Left lung (tissue), 10 donors: ENCODE measurements around the gene CHAF1A. TPM values are rescaled to one million over a fixed set of nuclear protein-coding genes. Genes with fewer than 3 reads are reported as not detected.

Source experiments
- ATAC-seq: fragments of 200-7000 bp; cut with Tn5 transposase; one replicate; pipeline ENCODE4 v1.9.1; 2020; ENCODE audit warnings: moderate library complexity
- DNase-seq, 4 donors: peaks; one replicate each; pipeline ENCODE4 v3.0.0-alpha.2; 2013 to 2020
- H3K27ac ChIP-seq, 2 donors: fragments of 200-600 bp; sonication (generic) in 1 of 2; one replicate each; pipeline versions ENCODE4 v1.5.0 to v1.8.0; 2020 to 2021
- H3K27me3 ChIP-seq, 2 donors: fragments of 200-600 bp; sonication (generic) in 1 of 2; one replicate each; pipeline versions ENCODE4 v1.5.0 to v1.8.0; 2020 to 2021
- H3K36me3 ChIP-seq, 2 donors: fragments of 200-600 bp; sonication (generic) in 1 of 2; one replicate each; pipeline versions ENCODE4 v1.5.0 to v1.8.0; 2020 to 2021
- H3K4me1 ChIP-seq, 2 donors: fragments of 200-600 bp; one replicate each; pipeline ENCODE4 v1.8.0; 2021
- H3K4me3 ChIP-seq, 2 donors: fragments of 200-600 bp; sonication (generic) in 1 of 2; one replicate each; pipeline versions ENCODE4 v1.5.0 to v1.8.0; 2020 to 2021; ENCODE audit warnings: mild to moderate bottlenecking in 1 of 2
- H3K9me3 ChIP-seq, 2 donors: fragments of 200-600 bp; sonication (generic) in 1 of 2; one replicate each; pipeline versions ENCODE4 v1.5.0 to v1.8.0; 2020 to 2021
- intact Hi-C, 2 donors: fragments of 100-400 bp; cut with DNase I; formaldehyde crosslinking; loops; one replicate each; pipeline versions ENCODE4 v1.11.2 to v1.14.2; 2022
- polyA plus RNA-seq, 6 donors: library from polyadenylated mRNA; unstranded; fragments of 120-200 nt; gene quantifications; one replicate each; pipeline ENCODE4 v1.2.1, GENCODE V29; 2013; ENCODE audit not compliant: insufficient read length in 6 of 6
- total RNA-seq, 2 donors: library from RNA; stranded (reverse); fragmentation: NEBNext Ultra II Directional; extraction: Animal tissue kit (Norgen Biotek cat#: 25700); gene quantifications; one replicate each; pipeline ENCODE4 v1.2.1, GENCODE V29; 2021
- TF ChIP-seq, protein P1 (sequence below), 2 donors: fragments of 200-600 bp; sonication (generic) in 1 of 2; IDR thresholded peaks; one replicate each; pipeline versions ENCODE4 v1.5.0 to v1.8.0; 2021; ENCODE audit warnings: antibody characterized with exemption in 2 of 2
- donor health status: DM: no; HTN: yes; CAD: no.
- donor health status: DM: no; HTN: no; CAD: no.

The CHAF1A gene
- total and polyA plus RNA-seq, 8 donors: 15.6 to 29.3 (median 24.3) TPM

DNA sequence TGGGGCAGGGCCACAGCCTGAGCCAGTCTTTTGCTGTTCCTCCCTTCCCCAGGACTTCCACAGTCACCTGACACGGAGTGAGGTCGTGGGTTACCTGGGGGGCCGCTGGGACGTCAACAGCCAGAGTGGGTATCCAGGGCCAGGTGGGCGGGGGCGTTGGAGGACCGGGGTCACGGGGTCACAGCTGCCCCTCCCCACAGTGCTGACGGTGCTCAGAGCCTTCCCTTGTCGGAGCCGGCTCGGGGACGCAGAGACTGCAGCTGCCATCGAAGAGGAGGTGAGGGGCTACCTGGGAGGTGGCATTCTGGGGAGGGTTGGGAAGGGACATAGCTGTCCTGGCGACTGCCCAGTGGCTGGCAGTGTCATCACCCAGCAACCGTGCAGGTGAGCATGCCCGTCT is 47.5 kb upstream of the CHAF1A start:
- intact Hi-C loops: no loop called here
- TF ChIP-seq, protein P1, sequence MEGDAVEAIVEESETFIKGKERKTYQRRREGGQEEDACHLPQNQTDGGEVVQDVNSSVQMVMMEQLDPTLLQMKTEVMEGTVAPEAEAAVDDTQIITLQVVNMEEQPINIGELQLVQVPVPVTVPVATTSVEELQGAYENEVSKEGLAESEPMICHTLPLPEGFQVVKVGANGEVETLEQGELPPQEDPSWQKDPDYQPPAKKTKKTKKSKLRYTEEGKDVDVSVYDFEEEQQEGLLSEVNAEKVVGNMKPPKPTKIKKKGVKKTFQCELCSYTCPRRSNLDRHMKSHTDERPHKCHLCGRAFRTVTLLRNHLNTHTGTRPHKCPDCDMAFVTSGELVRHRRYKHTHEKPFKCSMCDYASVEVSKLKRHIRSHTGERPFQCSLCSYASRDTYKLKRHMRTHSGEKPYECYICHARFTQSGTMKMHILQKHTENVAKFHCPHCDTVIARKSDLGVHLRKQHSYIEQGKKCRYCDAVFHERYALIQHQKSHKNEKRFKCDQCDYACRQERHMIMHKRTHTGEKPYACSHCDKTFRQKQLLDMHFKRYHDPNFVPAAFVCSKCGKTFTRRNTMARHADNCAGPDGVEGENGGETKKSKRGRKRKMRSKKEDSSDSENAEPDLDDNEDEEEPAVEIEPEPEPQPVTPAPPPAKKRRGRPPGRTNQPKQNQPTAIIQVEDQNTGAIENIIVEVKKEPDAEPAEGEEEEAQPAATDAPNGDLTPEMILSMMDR (IDR thresholded peaks at IDR 0.05): no peak
- Histone ChIP-seq H3K36me3 (peaks cover 0 to 52% of the 10 kb centered on the region in 2 donors), H3K9me3 (no peaks in the 10 kb centered on the region), H3K4me3 (no peak overlapping the region), H3K27me3 (no peaks in the 10 kb centered on the region), H3K27ac (no peak overlapping the region), H3K4me1 (no peaks in the 10 kb centered on the region)
- DNase-seq: no peak
- ATAC-seq: no peak

- intact Hi-C loops: no loop called here
- ATAC-seq: no peak
- peaks cover 0 to 76% of the 10 kb centered on the region in 2 donors for H3K36me3 ChIP-seq
Observed at GRCh38 chr19:4357095-4357797, 45.2 kb upstream of the CHAF1A start.

GRCh38 chr19:4357921-4358326 is 44.5 kb upstream of the CHAF1A start:
- no peaks in the 10 kb centered on the region for H3K4me1 ChIP-seq
- H3K9me3 ChIP-seq: no peaks in the 10 kb centered on the region
- TF ChIP-seq, protein P1 (IDR thresholded peaks at IDR 0.05): no peak
- H3K36me3 ChIP-seq: peaks cover 0 to 82% of the 10 kb centered on the region in 2 donors
- no peaks in the 10 kb centered on the region for H3K27me3 ChIP-seq
- no peak overlapping the region for H3K27ac ChIP-seq
- ATAC-seq (no peak), DNase-seq (no peak)
- H3K4me3 ChIP-seq: no peak overlapping the region
- intact Hi-C loops: no loop called here

More at GRCh38 chr19:4357095-4357797, 45.2 kb upstream of the CHAF1A start:
- no peaks in the 10 kb centered on the region for H3K9me3 ChIP-seq
- H3K27ac ChIP-seq: no peak overlapping the region
- H3K27me3 ChIP-seq: no peaks in the 10 kb centered on the region
- no peak for DNase-seq
- H3K4me3 ChIP-seq: no peak overlapping the region
- TF ChIP-seq, protein P1 (IDR thresholded peaks at IDR 0.05): no peak
- H3K4me1 ChIP-seq: no peaks in the 10 kb centered on the region

DNA sequence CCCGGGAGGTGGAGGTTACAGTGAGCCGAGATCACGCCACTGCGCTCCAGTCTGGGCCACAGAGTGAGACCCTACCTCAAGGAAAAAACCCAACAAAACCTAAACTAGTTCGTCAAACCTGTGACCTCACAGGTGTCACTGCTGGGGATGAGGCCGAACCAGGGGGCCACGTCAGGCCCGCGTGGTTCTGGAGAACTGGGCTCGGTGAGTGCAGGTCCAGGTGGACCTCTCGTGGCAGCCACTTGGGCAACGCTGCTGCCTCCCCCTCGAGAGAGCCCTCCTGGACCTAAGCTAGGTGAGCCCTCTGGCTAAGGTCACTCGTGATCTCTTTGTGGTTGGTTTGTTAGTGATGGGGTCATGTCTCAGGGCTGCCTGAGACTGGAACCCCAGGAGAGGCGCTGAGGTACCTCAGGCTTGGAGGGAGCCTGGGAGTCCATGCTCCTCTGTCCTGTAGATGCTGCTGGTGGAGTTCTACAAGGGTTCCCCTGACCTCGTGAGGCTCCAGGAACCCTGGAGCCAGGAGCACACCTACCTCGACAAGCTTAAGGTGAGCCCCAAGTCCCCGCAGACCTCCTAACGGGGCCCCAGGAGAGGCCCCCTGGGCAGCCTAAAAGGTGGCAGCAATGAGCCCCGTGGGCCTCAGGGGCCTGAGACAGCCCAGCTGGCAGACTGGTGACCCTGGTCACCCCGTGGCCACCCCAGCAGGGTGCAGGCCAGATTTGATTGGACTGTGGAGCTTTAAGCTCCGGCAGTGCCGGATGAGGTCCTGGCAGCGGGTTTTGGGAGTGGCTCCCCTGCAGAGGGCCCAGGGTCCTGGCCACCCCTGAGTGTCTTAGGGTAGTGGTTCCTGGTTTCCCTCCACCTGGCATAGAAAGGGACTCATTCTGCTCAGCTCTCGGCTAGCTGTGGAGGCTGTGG is 43.5 kb upstream of the CHAF1A start:
- H3K27ac ChIP-seq: no peak overlapping the region
- no peaks in the 10 kb centered on the region for H3K27me3 ChIP-seq
- no peaks in the 10 kb centered on the region for H3K4me1 ChIP-seq
- DNase-seq: no peak
- intact Hi-C loops: no loop called here
- no peak for ATAC-seq
- TF ChIP-seq, protein P1 (IDR thresholded peaks at IDR 0.05): no peak
- H3K9me3 ChIP-seq: no peaks in the 10 kb centered on the region
- H3K36me3 ChIP-seq: peaks cover 0 to 93% of the 10 kb centered on the region in 2 donors
- H3K4me3 ChIP-seq: no peak overlapping the region

DNA sequence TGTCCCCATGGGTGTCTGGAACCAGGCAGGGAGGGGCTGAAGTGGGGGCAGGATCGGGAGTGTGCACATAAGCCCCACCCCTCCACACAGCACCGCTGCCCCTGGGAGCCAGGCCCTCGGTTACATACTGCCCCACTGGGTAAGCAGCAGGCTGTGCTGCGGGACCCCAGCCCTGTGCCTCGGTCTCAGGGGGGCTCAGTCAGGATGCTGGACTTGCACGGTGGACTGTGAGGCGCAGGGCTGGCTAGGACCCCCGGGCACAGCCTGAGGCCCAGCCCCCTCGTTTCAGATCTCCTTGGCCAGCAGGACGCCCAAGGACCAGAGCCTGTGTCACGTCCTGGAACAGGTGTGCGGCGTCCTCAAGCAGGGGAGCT is 42.8 kb upstream of the CHAF1A start:
- TF ChIP-seq, protein P1 (IDR thresholded peaks at IDR 0.05): no peak
- Histone ChIP-seq H3K27me3 (no peaks in the 10 kb centered on the region), H3K4me3 (no peak overlapping the region), H3K9me3 (no peaks in the 10 kb centered on the region), H3K27ac (no peak overlapping the region), H3K36me3 (peaks cover 0 to 95% of the 10 kb centered on the region in 2 donors), H3K4me1 (no peaks in the 10 kb centered on the region)
- DNase-seq (no peak), ATAC-seq (no peak)
- intact Hi-C loops: no loop called here
